Measurements from ENCODE around the gene ARAF.

The ARAF gene

DNA sequence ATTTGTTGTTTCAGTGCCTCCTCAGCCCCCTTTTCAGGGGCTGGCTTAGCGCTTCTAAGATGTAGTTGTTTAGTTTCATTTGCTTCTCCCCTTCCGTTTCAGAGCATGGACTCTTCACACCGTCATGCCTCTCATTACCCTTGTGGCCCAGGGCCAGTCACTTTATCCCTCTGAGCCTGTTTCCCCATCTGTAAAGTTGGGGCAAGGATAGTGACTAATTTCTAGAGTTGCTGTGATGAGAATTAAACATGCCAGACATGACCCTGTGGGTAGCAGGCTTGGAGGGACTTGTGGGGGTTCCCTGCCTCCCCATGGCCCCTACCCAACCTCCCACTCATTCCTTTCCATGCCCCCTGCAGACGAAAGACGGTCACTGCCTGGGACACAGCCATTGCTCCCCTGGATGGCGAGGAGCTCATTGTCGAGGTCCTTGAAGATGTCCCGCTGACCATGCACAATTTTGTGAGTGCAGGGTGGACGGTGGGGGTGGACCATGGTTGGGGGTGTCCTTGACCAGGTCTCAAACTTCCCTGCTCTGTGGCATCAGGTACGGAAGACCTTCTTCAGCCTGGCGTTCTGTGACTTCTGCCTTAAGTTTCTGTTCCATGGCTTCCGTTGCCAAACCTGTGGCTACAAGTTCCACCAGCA is 3.6 kb downstream of the ARAF start:
- no peak for DNase-seq

DNA sequence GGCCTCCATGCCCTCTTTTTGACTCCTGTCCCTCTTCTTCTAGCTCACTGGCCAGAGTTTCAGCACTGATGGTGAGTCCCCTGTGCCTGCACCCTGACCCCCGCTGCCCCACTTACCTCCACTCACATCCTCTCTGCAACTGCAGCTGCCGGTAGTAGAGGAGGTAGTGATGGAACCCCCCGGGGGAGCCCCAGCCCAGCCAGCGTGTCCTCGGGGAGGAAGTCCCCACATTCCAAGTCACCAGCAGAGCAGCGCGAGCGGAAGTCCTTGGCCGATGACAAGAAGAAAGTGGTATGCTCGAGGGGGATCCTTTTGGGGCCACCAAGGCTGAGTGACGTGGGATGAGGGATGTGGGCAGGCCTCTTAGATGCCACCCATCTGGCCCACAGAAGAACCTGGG is 5.8 kb downstream of the ARAF start:
- DNase-seq = no peak

DNA sequence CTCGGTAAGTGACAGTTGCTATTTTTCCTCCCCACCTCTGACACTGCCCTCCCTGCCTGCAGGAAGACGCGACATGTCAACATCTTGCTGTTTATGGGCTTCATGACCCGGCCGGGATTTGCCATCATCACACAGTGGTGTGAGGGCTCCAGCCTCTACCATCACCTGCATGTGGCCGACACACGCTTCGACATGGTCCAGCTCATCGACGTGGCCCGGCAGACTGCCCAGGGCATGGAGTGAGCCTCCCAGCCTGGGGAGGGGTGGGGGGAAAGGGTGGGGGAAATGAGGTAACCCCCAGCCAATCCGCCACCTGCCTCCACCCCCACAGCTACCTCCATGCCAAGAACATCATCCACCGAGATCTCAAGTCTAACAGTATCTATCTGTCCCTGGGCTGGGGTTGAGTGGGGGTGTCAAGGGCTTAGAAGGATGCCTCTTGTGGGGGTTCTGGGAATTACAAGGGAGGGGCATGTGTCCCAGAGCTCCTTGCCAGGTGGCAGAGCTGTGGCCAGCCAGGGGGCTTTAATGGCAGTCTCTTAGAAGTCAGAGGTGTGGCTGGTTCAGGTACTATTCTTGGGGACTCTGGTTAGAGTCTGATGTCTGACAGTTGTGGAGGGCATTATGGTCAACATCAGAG is 7.8 kb downstream of the ARAF start:
- no peak for DNase-seq

DNA sequence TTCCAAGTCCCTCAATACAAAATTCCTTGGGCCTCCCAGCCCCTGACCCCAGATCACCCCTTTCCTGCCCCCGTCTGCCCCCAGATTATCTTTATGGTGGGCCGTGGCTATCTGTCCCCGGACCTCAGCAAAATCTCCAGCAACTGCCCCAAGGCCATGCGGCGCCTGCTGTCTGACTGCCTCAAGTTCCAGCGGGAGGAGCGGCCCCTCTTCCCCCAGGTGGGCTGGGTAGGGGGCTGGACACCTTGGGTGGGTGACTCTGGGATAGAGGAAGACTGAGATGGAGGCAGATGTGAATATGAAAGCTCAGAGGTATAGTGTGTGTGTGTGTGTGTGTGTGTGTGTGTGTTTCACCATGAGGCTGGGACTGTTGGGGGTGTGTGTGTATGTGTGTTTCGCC is 9.8 kb downstream of the ARAF start:
- DNase-seq = no peak

DNA sequence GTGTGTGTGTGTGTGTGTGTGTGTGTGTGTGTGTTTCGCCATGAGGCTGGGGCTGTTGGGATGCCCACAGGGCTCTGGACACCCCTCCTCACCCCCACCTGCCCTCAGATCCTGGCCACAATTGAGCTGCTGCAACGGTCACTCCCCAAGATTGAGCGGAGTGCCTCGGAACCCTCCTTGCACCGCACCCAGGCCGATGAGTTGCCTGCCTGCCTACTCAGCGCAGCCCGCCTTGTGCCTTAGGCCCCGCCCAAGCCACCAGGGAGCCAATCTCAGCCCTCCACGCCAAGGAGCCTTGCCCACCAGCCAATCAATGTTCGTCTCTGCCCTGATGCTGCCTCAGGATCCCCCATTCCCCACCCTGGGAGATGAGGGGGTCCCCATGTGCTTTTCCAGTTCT is 10.2 kb downstream of the ARAF start:
- DNase-seq = no peak

DNA sequence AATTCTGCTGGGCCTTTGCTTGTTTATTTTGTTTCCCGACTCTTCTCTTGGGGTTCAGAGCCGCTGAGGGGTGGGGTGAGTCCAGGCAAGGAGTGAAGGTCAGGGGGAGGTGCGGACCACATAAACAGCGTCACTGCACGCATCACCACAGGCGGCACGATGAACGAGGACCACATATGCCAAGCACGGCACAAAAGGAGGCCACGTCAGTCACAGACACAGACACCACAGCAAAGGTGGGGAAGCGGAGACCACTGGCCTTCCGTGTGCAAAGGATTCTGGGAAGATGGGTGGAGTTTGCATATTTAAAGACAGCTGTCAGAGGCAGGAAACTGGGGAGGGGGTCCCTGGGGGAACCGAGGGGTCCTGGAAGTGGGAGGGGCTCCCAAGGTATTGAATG is 10.9 kb downstream of the ARAF start:
- no peak for DNase-seq

DNA sequence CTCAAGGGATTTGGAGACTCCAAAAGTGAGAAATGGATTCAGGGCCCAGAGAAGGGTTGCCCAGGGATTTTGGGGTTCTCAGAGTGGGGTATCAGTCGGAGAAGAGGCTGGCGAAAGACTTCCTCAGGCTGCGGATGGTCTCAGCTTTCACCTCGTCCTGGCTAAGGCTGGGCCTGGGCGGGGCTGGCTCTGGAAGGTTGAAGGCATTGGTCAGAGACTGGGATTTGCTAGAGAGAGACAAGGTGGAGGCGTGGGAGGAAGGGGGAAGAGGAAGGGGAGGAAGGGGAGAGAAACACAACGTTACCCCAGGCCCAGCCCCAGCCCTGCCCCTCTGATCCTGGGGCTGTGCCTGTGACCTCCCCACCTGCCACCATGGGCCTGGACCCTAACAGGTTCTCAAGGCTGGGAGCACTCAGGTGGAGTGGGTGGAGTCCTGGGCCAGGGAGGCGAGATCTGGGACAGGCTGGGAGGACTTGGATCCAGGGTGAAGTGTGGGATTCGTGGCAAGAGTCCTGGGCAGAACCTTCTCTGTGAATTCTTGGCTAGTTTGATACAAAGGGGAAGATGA is 11.9 kb downstream of the ARAF start:
- DNase-seq = no peak

DNA sequence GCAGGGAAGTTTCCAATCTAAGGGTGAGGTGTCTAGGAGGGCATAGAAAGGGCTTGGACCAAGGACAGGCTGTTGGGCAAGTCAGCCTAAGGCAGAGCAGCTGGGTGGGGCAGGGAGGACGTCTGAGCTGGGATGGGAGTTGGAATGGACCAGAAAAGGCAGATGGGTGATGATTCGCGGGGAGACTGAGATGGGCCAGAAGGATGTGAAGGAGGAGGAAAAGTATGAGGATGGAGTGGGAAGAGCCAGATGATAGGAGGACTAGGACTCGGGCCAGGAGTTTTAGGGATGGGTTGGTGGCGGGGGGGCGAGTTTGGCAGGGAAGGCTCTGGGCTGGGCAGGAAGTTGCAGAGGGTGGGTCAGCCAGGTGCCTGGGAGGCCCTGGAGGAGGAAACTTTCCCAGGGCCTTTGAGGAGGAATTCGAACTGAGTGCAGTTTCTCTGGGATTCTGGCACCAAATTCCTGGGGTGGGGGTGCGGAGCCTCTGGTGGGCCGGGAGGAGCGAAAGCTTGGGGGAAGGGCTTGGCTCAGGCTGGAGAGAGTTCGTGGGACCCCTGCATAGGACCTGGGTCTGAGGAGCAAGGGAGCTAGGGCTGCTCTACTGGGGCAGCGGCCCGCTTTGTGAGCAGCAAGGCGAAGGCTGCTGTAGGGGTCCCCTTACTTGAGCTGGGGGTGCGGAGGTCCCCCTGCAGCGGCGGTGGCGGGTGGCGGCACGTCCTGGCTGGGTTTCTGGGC is 12.5 kb downstream of the ARAF start:
- DNase-seq = peak; percentile 81

DNA sequence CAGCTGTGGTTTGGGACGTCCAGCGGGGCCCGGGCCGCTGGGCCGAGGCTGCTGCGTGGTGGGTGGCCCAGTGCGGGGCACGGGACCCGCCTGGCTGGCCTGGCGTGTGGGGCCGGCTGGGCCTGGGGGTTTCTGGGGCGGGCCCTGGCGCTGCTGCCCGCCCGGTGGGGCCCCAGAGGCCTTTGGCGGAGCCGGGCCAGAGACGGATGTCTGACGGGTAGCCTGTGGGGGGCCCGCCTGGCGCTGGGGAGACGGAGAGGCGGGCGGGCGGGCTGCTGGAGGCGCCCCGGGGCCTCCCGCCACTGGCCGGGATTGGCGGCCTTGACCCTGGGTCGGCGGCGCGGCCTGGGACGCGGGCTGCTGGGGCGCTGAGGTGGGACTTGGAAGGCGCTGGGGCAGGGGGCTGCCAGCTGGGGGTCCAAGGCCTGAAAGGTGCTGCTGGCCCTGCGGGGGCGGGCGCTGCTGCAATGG is 13.1 kb downstream of the ARAF start:
- DNase-seq = no peak

DNA sequence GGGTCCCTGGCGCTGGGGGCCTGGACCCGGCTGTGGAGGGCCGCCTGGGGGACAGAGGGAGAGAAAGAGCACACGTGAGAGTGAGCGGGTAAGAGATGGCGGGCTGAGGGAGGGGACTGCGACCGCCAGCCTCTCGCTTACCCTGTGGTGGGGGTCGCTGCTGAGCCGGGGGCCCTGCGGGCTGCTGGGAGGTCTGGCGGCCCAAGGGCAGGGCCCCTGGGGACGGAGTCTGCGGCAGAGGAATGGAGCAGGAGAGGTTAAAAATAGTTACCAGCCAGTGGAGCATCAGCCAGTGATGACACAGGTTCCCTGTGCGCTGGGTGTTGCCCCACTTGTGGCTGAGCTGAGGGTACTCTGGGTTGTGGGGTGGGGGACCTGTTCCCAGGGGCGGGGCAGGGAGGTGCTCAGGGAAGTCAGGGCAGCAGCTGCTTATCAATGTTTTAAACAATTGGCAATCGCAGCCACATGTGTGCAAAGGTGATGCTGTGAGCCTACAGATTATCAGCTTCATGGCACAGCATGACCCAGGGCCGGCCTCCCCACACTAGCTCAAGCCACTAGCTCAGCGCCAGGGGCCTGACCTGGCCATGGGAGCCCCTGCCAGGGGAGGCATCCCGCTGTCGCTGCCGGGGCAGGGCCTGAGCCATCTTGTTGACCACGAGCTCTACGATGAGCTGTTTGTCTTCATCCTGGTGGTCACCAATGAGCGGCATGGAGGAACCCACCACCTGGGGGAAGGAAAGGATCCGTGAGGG is 13.7 kb downstream of the ARAF start:
- DNase-seq = no peak

DNA sequence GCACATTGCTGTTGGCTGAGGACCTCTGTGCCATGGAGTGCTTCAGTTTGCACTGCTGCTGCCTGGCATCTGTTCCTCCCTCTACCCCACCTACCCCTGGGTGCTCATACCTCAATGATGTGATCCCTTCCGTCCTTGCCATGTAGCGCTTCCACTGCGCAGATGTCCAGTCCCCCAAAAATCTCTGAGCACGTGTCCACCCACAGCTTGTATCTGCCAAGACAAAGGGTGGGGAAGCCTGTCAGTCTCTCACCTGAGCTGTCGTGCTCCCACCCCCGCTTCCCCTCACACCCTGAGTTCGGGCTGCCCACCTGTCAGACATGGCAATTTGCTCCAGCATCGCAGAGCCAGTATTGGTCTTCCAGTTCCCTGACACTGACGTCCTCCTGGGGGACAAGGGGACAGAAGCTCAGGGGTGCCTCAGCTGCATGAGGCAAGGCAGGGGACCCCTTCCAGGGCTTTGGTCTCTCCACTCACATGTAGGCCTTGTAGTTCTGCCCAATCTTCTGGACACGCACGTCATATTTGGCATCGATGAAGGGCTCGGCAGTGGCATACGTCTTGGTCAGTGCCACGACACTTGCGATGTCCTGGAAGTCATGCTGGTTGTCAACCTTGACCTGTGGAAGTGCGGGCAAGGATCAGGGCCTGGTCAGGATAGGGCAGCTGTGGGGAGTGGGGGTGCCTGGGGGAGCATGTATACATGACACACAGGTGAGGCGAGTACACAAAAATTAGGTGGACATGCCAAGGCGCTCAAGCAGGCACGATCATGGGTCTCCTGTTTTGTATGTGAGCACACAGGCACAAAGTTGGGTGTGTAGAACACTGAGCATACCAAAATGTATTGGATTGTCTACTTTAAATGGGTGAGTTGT is 15.3 kb downstream of the ARAF start:
- DNase-seq = no peak

DNA sequence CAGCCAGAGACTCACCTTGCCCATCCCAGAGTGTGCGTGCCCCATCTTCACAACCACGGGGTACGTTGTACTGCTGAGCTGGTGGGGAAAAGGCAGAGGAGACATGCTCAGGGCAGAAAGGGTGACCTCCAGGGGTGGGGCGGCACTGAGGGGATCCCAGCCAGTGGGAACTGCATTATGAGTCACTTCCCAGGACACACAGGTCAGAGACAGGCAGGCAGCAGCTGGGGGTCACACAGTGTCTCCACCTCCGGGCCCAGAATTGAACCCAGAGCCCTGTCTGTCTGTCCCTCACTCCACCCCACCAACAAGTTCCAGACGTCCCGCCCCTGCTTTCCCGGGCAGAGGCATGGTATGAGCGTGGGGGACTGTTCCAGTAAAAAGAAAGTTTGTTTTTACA is 16.4 kb downstream of the ARAF start:
- DNase-seq = no peak

DNA sequence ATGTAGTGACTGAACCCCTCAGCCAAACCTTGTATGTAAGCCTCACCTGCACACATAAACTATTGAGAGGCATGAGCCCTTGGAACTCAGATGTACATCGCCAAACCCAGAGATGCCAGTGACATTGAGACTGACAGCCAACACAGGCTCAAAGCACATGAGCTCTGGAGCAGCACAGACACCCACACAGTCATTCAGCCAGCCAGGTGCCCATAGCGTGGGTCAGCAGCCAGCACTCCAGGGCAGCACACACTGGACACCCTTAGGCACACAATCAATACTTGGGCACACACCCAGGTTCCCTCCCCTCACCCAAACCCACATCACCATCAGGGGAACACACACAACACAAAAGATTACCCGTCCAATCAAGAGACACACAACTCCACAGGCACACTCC is 16.9 kb downstream of the ARAF start:
- DNase-seq = no peak

DNA sequence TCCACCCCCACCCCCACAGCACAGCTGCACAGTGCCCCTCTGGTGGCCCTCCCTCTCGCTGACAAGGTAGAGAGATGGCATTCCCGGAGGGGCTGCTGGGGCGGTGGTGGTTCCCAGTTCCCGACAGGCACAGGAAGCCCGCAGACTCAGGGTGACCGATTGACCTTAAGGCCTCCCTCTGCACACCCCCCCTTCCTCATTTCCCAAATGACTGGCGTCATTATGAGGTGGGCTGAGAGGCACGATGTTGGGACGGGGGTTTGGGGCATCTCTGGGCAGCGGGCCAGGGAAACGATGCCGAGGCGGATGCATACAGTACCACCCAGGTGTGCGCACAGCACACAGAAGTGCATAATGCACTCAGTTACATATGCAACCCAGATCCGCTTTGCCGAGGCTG is 17.7 kb downstream of the ARAF start:
- no peak for DNase-seq

DNA sequence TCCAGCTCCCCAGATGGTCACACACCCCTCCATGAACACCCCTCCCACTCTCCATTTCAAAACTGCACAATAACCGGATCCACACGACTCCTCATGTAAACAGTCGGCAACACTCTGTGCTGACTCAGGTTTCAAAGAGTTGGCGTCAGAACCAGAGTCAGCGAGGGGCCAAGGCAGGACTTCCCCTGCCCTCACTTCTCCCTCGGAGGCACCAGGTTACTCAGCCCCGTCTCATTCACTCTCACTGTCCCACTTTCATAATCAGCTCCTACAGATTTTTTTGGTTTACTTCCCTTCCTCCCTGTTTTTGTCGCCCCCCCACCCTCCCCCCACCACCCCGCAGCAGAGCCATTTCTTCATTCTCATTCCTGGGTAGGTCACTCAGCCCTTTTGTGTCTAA is 18.5 kb downstream of the ARAF start:
- DNase-seq = peak; percentile 59

DNA sequence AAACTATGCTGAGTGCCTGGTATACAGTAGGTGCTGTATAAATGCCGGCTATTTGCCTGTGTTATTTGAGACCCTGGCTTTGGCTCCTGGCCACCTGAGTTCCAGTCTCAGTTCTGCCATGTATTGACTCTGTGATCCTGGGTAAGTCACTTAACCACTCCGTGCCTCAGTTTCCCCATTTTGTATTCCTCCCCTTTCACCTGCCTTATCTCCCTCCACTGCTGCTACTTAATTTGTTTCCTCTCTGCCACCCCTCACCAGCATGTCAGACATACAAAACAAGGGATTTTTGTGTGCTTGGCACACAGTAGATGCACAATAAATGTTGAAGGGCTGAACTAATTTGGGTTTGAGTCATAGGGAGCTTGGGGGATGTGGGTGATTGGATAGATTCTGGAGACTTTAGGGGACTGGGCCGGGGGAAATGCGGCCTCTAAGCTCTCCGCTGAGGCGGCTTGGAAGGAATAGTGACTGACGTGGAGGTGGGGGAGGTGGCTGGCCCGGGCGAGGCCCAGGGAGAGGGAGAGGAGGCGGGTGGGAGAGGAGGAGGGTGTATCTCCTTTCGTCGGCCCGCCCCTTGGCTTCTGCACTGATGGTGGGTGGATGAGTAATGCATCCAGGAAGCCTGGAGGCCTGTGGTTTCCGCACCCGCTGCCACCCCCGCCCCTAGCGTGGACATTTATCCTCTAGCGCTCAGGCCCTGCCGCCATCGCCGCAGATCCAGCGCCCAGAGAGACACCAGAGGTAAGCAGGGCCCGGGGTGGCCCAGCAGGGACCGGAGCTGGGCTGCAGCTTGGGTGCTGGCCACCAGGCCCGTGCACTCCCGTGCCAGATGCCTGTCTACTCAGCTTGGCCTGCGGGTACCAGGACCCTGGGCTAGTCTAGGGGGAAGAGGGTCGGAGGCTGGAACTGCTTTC is 21.0 kb downstream of the ARAF start, which contains the start of gene TIMP1:
TIMP1 (plus strand) TSS at position 706 of the 917 bp plus-strand sequence. CDS start 980 bp downstream, outside the sequence.
- peak; percentile 87 for DNase-seq

DNA sequence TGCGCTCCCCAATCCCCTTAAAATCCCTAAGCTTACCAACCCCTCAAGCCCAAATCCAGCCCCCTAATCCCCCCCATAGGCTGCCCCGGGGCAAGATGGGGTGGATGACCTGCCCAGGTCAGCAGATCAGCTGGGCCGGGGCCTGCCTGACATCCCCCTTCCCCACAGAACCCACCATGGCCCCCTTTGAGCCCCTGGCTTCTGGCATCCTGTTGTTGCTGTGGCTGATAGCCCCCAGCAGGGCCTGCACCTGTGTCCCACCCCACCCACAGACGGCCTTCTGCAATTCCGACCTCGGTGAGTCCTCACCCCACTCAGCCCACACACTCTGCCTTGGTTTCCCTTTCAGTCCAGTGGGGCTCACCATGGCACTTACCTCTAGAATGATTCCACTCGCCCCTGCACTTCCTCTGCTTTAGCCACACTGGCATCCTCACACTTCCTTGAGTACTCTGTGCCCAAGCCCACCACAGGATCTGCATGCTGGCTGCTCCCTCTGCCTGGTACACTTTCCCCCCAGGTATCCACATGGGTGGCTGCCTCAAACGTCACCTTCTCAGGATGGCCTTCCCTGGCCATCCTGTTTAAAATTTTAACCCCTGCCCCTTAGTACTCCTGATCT is 22.3 kb downstream of the ARAF start:
- DNase-seq = no peak

DNA sequence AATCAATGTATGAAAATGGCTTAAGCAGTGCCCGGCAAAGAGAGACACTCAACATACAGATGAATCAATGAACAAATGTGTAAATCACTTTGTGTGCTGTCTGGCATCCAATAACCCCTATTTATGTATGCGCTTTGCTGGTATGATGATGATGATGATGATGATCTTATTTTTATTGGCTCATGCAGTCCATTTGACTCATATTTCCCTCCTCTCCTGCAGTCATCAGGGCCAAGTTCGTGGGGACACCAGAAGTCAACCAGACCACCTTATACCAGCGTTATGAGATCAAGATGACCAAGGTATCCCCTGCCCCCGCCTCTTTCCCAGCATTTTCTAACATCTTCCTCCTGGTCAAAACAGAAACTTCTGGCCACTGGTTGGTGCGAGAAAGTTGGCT is 23.7 kb downstream of the ARAF start:
- DNase-seq = no peak

DNA sequence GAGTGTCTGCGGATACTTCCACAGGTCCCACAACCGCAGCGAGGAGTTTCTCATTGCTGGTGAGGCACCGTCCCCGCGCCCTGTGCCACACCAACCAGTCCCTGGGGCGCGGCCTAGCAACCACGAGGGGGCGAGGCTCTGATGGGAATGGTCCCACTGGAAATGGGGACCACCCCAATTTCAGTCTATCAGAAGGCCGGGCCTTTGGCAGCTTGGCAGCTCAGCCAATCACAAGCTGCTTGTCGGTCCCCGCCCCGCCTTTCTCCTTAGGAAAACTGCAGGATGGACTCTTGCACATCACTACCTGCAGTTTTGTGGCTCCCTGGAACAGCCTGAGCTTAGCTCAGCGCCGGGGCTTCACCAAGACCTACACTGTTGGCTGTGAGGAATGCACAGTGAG is 24.3 kb downstream of the ARAF start:
- DNase-seq = no peak

DNA sequence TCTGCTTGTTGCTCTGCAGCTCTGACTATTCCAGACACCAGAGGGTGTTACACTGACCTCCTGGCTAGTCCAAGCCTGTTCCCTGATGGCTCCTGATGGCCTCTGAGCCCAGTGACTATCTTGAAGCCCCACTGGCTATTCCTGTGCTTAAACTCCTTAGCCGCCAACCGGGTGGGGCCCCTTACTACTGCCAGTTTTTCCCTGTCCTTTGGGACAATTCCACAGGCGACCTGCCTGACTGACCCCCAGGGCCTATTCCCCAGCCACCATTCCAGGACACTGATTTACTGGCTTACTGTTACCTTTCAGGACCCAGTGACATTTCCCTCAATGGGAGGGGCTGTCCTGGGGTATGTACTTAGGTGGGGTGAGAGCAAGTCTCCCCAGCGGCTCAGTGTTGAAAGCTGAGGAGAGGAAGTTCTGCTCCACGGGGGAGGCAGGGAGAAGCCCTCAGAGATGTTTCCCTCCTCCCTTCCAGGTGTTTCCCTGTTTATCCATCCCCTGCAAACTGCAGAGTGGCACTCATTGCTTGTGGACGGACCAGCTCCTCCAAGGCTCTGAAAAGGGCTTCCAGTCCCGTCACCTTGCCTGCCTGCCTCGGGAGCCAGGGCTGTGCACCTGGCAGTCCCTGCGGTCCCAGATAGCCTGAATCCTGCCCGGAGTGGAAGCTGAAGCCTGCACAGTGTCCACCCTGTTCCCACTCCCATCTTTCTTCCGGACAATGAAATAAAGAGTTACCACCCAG is 25.2 kb downstream of the ARAF start:
- no peak for DNase-seq

Measured in NCI-H226 (cell line).